ENCODE results near the gene EYA2. TPM values are rescaled to one million over a fixed set of nuclear protein-coding genes. Genes with fewer than 3 reads are reported as not detected.

EYA2 gene
- total RNA-seq, 1 experiment from 2014 or later = 0.74 TPM

GRCh38 chr20:46979603-46980241 lies 85.1 kb downstream of the EYA2 start:
- Histone ChIP-seq H4K91ac (ENCODE audit: insufficient read length, low read depth, low read length) (no peak overlapping the region), H3K27ac (ENCODE audit: insufficient read length, low read depth, low read length) (no peak overlapping the region)

More at GRCh38 chr20:46979603-46980241, 85.1 kb downstream of the EYA2 start:
- H3K56ac ChIP-seq (ENCODE audit: insufficient read length, low read depth, low read length) = no peak overlapping the region
- no peak overlapping the region for H2BK12ac ChIP-seq (ENCODE audit: insufficient read length, low read depth, low read length)
- no peak overlapping the region for H2BK20ac ChIP-seq (ENCODE audit: low read depth, low read length, poor library complexity, severe bottlenecking)
- H3K4me3 Mint-ChIP-seq = no peak overlapping the region
- no peak overlapping the region for H2BK15ac ChIP-seq (ENCODE audit: low read depth, low read length)
- H3K4me2 ChIP-seq (ENCODE audit: insufficient read depth, insufficient read length, low read length) = no peak overlapping the region
- H4K20me1 ChIP-seq (ENCODE audit: control insufficient read depth, insufficient read depth, insufficient read length) = no peaks in the 10 kb centered on the region
- peaks cover 14 to 19% of the 10 kb centered on the region in 2 experiments for H3K4me1 Mint-ChIP-seq
- no peak for TF ChIP-seq CTCF (conservative IDR thresholded peaks at IDR 0.05)
- H3K23ac ChIP-seq (ENCODE audit: insufficient read length, low read depth, low read length) = no peak overlapping the region
- H3K18ac ChIP-seq (ENCODE audit: insufficient read length, low read depth, low read length) = no peak overlapping the region
- no peak overlapping the region for H4K5ac ChIP-seq (ENCODE audit: insufficient read length, low read depth, low read length)
- no peak for DNase-seq
- peaks cover 3% of the 10 kb centered on the region for H3K27me3 Mint-ChIP-seq (ENCODE audit: low read depth)
- H2AFZ ChIP-seq (ENCODE audit: low read length) = no peak overlapping the region
- H3T11ph ChIP-seq (ENCODE audit: low read length) = no peak overlapping the region
- no peak overlapping the region for H2BK5ac ChIP-seq (ENCODE audit: insufficient read length, low read length)
- no peaks in the 10 kb centered on the region for H3K27me3 ChIP-seq (ENCODE audit: insufficient read depth, low read length)
- peak overlapping the region in 2 of 3 experiments; percentile 60 to 87; a peak in 3 of 7 replicates for H3K27ac Mint-ChIP-seq
- no peak overlapping the region for H3K9ac ChIP-seq (ENCODE audit: extremely low read depth, insufficient read length, low read length)
- no peak overlapping the region for H2AK5ac ChIP-seq (ENCODE audit: insufficient read length, low read length)
- H2BK120ac ChIP-seq (ENCODE audit: low read depth, low read length, poor library complexity, severe bottlenecking) = no peak overlapping the region
- no CpG with 5 or more reads among the region's 8 CpGs for WGBS (ENCODE audit: extremely low coverage, insufficient read length, low lambda C conversion rate)
- no peak overlapping the region for H4K8ac ChIP-seq (replicated peaks; ENCODE audit: insufficient read length, low read depth, low read length)
- H3K4me1 ChIP-seq (ENCODE audit: insufficient read depth, low read length) = no peaks in the 10 kb centered on the region
- no peak overlapping the region for H3K4ac ChIP-seq (ENCODE audit: low read depth, low read length)
- peaks cover 10 to 12% of the 10 kb centered on the region in 2 experiments for H3K9me3 Mint-ChIP-seq
- H3K79me2 ChIP-seq (ENCODE audit: insufficient read depth, low read length) = no peaks in the 10 kb centered on the region
- no peaks in the 10 kb centered on the region for H3K9me3 ChIP-seq (ENCODE audit: control insufficient read depth, low read depth, low read length)
- peaks cover 0 to 7% (median 2%) of the 10 kb centered on the region in 3 experiments; a peak in 3 of 7 replicates for H3K36me3 Mint-ChIP-seq (ENCODE audit: insufficient read depth in 1 of 3, low read depth in 3 of 3)
- H3K14ac ChIP-seq (ENCODE audit: insufficient read depth, low read length) = no peak overlapping the region
- H3K79me1 ChIP-seq (ENCODE audit: insufficient read depth, low read depth, low read length, poor library complexity, severe bottlenecking) = no peaks in the 10 kb centered on the region
- H3K23me2 ChIP-seq (ENCODE audit: insufficient read length, low read depth, low read length, poor library complexity, severe bottlenecking) = no peaks in the 10 kb centered on the region
